Breast epithelium (tissue), 4 donors: ENCODE data around the gene NR6A1. TPM values are rescaled to one million over a fixed set of nuclear protein-coding genes. Genes with fewer than 3 reads are reported as not detected.

Experiments used
- DNase-seq, 2 donors: peaks; one replicate each; pipeline ENCODE4 v3.0.0-alpha.2; 2019; ENCODE audit warnings: low spot score in 2 of 2
- H3K27ac ChIP-seq, 2 donors: fragments of 200-600 bp; sonication (generic) in 1 of 2; one replicate each; pipeline ENCODE4 v1.5.1; 2016 to 2019; ENCODE audit warnings: mild to moderate bottlenecking in 1 of 2
- H3K27me3 ChIP-seq, 2 donors: fragments of 200-600 bp; sonication (generic) in 1 of 2; one replicate each; pipeline versions ENCODE4 v1.5.1 to v1.6.0; 2017 to 2019; ENCODE audit warnings: control low read depth in 1 of 2, mild to moderate bottlenecking in 1 of 2
- H3K36me3 ChIP-seq: fragments of 200-600 bp; one replicate; pipeline ENCODE4 v1.5.1; 2019
- H3K4me1 ChIP-seq, 2 donors: fragments of 200-600 bp; sonication (generic); one replicate each; pipeline ENCODE4 v1.5.1; 2016 to 2019; ENCODE audit warnings: control low read depth in 1 of 2
- H3K4me3 ChIP-seq, 3 donors: fragments of 200-600 bp; sonication (generic); 1 replicate in 2 of 3; 2 replicates in 1 of 3; pipeline ENCODE4 v1.5.1; 2016 to 2019; ENCODE audit warnings: mild to moderate bottlenecking in 3 of 3, moderate library complexity in 2 of 3
- H3K9me3 ChIP-seq, 2 donors: fragments of 200-600 bp; sonication (generic) in 1 of 2; one replicate each; pipeline ENCODE4 v1.5.1; 2016 to 2019; ENCODE audit warnings: control low read depth in 1 of 2
- CTCF ChIP-seq, 3 donors: fragments of 450-650 bp; IDR thresholded peaks; one replicate each; pipeline ENCODE4 v1.5.1; 2016 to 2017; ENCODE audit warnings: antibody characterized with exemption in 3 of 3, mild to moderate bottlenecking in 3 of 3, moderate library complexity in 3 of 3
- POLR2A ChIP-seq: fragments of 450-650 bp; IDR thresholded peaks from one replicate; pipeline ENCODE4 v1.6.1; 2016; ENCODE audit warnings: antibody characterized with exemption, mild to moderate bottlenecking, moderate library complexity
- POLR2AphosphoS5 ChIP-seq, 3 donors: sonication (generic); formaldehyde crosslinking; IDR thresholded peaks; one replicate each; pipeline ENCODE4 v1.6.1; 2017; ENCODE audit warnings: antibody characterized with exemption in 3 of 3
- intact Hi-C: fragments of 100-400 bp; cut with DNase I; formaldehyde crosslinking; loops from one replicate; pipeline ENCODE4 v1.15.1; 2023; ENCODE audit warnings: low total_unique reads
- total RNA-seq, 3 donors: library from RNA; depleted of rRNA; stranded (reverse); fragments of >200 nt; gene quantifications; one replicate each; pipeline ENCODE4 v1.1.0, GENCODE V29; 2016

Gene NR6A1
- total RNA-seq, 3 donors from 2014 or later: 1.3 to 5.3 (median 3.9) TPM

- Histone ChIP-seq H3K9me3 (no peaks in the 10 kb centered on the region), H3K36me3 (no peaks in the 10 kb centered on the region), H3K27ac (no peak overlapping the region), H3K4me3 (no peak overlapping the region), H3K4me1 (no peaks in the 10 kb centered on the region), H3K27me3 (no peaks in the 10 kb centered on the region)
- DNase-seq: no peak
- intact Hi-C loops: loop anchor here (10.0 kb wide), 1 partner anchor 207 kb away; no protein-coding TSS in a partner anchor
- TF ChIP-seq POLR2A (no peak), POLR2AphosphoS5 (IDR thresholded peaks at IDR 0.05) (no peak), CTCF (IDR thresholded peaks at IDR 0.05) (no peak)
Measured at GRCh38 chr9:124552273-124552605, 218.9 kb downstream of the NR6A1 start.

DNA sequence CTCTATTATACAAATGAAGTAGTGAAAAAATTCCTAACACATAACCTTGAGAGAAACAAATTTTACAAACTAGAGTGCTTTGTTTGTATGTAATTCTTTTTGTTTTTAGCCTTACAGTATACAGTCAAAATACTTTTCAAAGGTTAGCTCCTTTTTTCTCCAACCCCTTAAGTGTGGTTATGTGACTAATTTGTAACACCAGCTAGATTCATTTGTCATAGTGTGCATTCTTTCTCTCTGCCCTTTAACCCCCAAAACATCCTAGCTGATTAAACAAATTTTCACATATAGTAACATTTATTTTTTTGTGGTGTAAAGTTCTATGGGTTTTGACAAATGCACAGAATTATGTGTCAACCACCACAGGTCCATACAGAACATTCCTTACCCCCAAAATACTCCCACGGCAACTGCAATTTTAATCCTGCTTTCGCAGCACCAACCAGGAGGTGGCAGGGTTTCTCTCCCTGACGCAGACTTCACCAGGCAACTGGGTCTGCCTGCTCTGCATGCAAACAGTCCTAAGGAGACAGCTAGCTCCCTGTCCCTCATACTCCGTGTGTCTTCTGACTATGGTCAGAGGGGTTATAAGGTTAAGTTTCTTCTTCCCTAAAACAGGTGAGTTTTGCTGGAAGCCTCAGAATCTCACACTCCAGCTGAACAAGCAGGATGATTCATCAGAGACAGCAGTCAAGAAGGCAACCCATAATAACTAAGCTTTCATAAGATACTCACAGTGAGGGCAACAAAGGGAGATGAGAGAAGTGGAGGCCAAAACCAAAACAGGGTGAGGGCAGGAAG, 219.4 kb downstream of the NR6A1 start:
- Histone ChIP-seq H3K36me3 (no peaks in the 10 kb centered on the region), H3K27me3 (no peaks in the 10 kb centered on the region), H3K27ac (no peak overlapping the region), H3K9me3 (no peaks in the 10 kb centered on the region), H3K4me3 (no peak overlapping the region), H3K4me1 (no peaks in the 10 kb centered on the region)
- intact Hi-C loops: loop anchor here (10.0 kb wide), 1 partner anchor 207 kb away; no protein-coding TSS in a partner anchor
- peak; percentile 30 to 54 (median 47) for TF ChIP-seq CTCF (IDR thresholded peaks at IDR 0.05)
- TF ChIP-seq POLR2A: no peak
- no peak for DNase-seq

- Histone ChIP-seq H3K36me3 (no peaks in the 10 kb centered on the region), H3K27me3 (no peaks in the 10 kb centered on the region), H3K4me3 (no peak overlapping the region), H3K27ac (no peak overlapping the region), H3K4me1 (no peaks in the 10 kb centered on the region), H3K9me3 (no peaks in the 10 kb centered on the region)
- no peak for TF ChIP-seq POLR2AphosphoS5 (IDR thresholded peaks at IDR 0.05)
- TF ChIP-seq CTCF (IDR thresholded peaks at IDR 0.05): no peak
- TF ChIP-seq POLR2A: no peak
- intact Hi-C loops: loop anchor here (10.0 kb wide), 1 partner anchor 205 kb away; no protein-coding TSS in a partner anchor
- DNase-seq: no peak
Measured at GRCh38 chr9:124550072-124550471, 221.0 kb downstream of the NR6A1 start.

DNA sequence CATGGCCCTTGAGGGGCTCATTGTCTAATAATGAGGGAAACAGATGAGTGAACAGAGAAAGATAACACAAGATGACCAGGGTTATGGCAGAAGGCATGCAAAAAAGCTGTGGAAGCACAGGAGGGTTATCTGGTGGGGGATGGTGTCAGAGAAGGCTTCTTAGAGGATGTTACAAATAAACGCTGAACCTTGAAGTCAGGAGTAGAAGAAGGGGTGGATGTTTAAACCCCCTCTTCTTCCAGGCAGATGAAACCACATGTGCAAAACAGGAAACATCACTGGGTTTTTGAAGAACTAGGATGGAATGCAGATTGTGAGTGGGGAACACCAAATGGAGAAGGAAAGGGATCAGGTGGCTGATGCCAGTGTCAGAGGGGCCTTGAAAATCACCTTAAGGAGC, 222.1 kb downstream of the NR6A1 start:
- Histone ChIP-seq H3K36me3 (no peaks in the 10 kb centered on the region), H3K4me1 (no peaks in the 10 kb centered on the region), H3K4me3 (no peak overlapping the region), H3K27ac (no peak overlapping the region), H3K9me3 (no peaks in the 10 kb centered on the region), H3K27me3 (no peaks in the 10 kb centered on the region)
- no peak for DNase-seq
- TF ChIP-seq POLR2A: no peak
- TF ChIP-seq POLR2AphosphoS5 (IDR thresholded peaks at IDR 0.05): no peak
- no peak for TF ChIP-seq CTCF (IDR thresholded peaks at IDR 0.05)
- intact Hi-C loops: loop anchor here (1.0 kb wide), 1 partner anchor 20 kb away; no protein-coding TSS in a partner anchor

DNA sequence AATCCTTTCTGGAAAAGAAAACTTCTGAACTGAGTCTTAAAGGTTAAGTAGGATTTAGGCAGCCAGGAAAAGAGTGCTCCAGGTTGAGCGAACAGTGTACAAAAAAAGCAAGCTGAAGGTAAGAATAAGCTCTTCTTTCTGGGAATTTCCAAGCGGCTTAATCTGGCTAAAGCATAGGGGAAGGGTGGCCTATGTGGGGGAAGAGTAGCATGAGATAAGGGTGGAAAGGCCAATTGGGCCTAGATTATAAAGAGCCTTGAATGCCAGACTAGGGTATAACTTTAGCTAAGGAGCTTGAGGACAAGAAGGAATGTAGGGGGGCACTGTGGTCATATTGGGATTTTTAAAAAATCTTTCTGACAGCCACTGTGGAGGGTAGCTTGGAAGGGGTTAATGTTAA, 226.6 kb downstream of the NR6A1 start:
- no peak for DNase-seq
- Histone ChIP-seq H3K4me1 (no peaks in the 10 kb centered on the region), H3K27me3 (no peaks in the 10 kb centered on the region), H3K4me3 (no peak overlapping the region), H3K9me3 (no peaks in the 10 kb centered on the region), H3K27ac (no peak overlapping the region), H3K36me3 (no peaks in the 10 kb centered on the region)
- intact Hi-C loops: no loop called here
- TF ChIP-seq POLR2A: no peak
- no peak for TF ChIP-seq POLR2AphosphoS5 (IDR thresholded peaks at IDR 0.05)
- no peak for TF ChIP-seq CTCF (IDR thresholded peaks at IDR 0.05)
